Vagina (tissue), 2 donors: ENCODE data around the gene C17orf100. TPM values are rescaled to one million over a fixed set of nuclear protein-coding genes. Genes with fewer than 3 reads are reported as not detected.

Experiments used
- DNase-seq, 2 donors: peaks; one replicate each; pipeline ENCODE4 v3.0.0-alpha.2; 2017; ENCODE audit errors: extremely low spot score in 2 of 2
- H3K27ac ChIP-seq: fragments of 200-600 bp; sonication (generic); one replicate; pipeline ENCODE4 v1.5.1; 2019
- H3K27me3 ChIP-seq: fragments of 200-600 bp; sonication (generic); one replicate; pipeline ENCODE4 v1.5.1; 2019
- H3K36me3 ChIP-seq, 2 donors: fragments of 200-600 bp; sonication (generic); one replicate each; pipeline ENCODE4 v1.5.1; 2017 to 2019
- H3K4me1 ChIP-seq: fragments of 200-600 bp; sonication (generic); one replicate; pipeline ENCODE4 v1.5.1; 2019
- H3K4me3 ChIP-seq, 2 donors: fragments of 200-600 bp; sonication (generic); 1 replicate in 1 of 2; 2 replicates in 1 of 2; pipeline ENCODE4 v1.5.1; 2016 to 2019
- H3K9me3 ChIP-seq: fragments of 200-600 bp; sonication (generic); one replicate; pipeline ENCODE4 v1.5.1; 2019
- CTCF ChIP-seq, 3 experiments: fragments of 450-650 bp in 2 of 3; fragments of 200-600 bp in 1 of 3; sonication (generic) in 1 of 3; IDR thresholded peaks; one replicate each; pipeline ENCODE4 v1.5.1; 2017 to 2019; ENCODE audit warnings: antibody characterized with exemption in 3 of 3, mild to moderate bottlenecking in 2 of 3, moderate library complexity in 2 of 3
- POLR2A ChIP-seq, 2 donors: fragments of 450-650 bp; IDR thresholded peaks; one replicate each; pipeline ENCODE4 v1.6.1; 2017; ENCODE audit warnings: antibody characterized with exemption in 2 of 2, mild to moderate bottlenecking in 2 of 2, moderate library complexity in 2 of 2
- POLR2AphosphoS5 ChIP-seq, 2 donors: sonication (generic); formaldehyde crosslinking; IDR thresholded peaks; one replicate each; pipeline ENCODE4 v1.9.0; 2017; ENCODE audit warnings: antibody characterized with exemption in 2 of 2, mild to moderate bottlenecking in 2 of 2, low read depth in 1 of 2; ENCODE audit not compliant: insufficient read depth in 1 of 2
- intact Hi-C: fragments of 100-400 bp; cut with DNase I; formaldehyde crosslinking; loops from one replicate; pipeline ENCODE4 v1.15.1; 2023
- microRNA-seq: library from miRNA; unstranded; fragments of <30 nt; microRNA quantifications from one replicate; pipeline ENCODE4, GENCODE V29; 2017; ENCODE audit warnings: borderline number of aligned reads, borderline replicate concordance
- small RNA-seq: library from RNA; depleted of rRNA; stranded (forward); fragments of <200 nt; gene quantifications from one replicate; pipeline ENCODE3, GENCODE V24; 2016
- total RNA-seq: library from RNA; depleted of rRNA; stranded (reverse); fragments of >200 nt; gene quantifications from one replicate; pipeline ENCODE4 v1.2.3, GENCODE V29; 2016

C17orf100 gene
- total RNA-seq, 1 donor from 2014 or later: 3.2 TPM

GRCh38 chr17:6699997-6700947 lies 48.7 kb downstream of the C17orf100 start:
- TF ChIP-seq CTCF (IDR thresholded peaks at IDR 0.05) (no peak), POLR2A (IDR thresholded peaks at IDR 0.05) (no peak), POLR2AphosphoS5 (IDR thresholded peaks at IDR 0.05; ENCODE audit: insufficient read depth in 1 of 2, low read depth in 1 of 2) (no peak)
- Histone ChIP-seq H3K4me3 (no peak overlapping the region), H3K36me3 (no peaks in the 10 kb centered on the region), H3K27ac (no peak overlapping the region), H3K4me1 (no peaks in the 10 kb centered on the region), H3K9me3 (no peaks in the 10 kb centered on the region), H3K27me3 (no peaks in the 10 kb centered on the region)
- intact Hi-C loops: no loop called here
- no peak for DNase-seq

- H3K27me3 ChIP-seq: no peaks in the 10 kb centered on the region
- H3K27ac ChIP-seq: no peak overlapping the region
- no peaks in the 10 kb centered on the region for H3K36me3 ChIP-seq
- no peak for DNase-seq
- TF ChIP-seq POLR2AphosphoS5 (IDR thresholded peaks at IDR 0.05; ENCODE audit: insufficient read depth in 1 of 2, low read depth in 1 of 2): no peak
- no peak for TF ChIP-seq CTCF (IDR thresholded peaks at IDR 0.05)
- TF ChIP-seq POLR2A (IDR thresholded peaks at IDR 0.05): no peak
- intact Hi-C loops: no loop called here
- no peaks in the 10 kb centered on the region for H3K9me3 ChIP-seq
- H3K4me1 ChIP-seq: no peaks in the 10 kb centered on the region
- H3K4me3 ChIP-seq: no peak overlapping the region
These were observed 49.4 kb downstream of the C17orf100 start for GRCh38 chr17:6700948-6701307.

DNA sequence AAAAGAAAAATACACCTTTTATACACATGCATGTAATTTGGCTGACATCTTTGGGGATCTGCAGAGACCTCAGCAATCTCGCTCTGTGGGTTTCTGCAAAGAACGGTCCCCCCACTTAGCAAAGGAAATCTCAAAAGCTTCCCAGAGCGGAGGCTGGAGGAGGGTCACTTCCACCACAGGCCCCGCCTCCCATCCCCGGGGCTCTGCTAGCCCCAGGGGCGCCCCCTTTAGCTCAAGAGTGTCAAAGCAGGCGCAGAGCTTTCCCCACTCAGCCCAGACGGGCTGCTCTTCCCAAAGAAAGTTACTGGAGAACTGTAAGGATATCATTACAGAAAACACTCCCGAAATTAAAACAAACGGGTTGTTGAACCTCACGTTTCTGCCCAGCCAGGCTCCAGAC lies 50.2 kb downstream of the C17orf100 start:
- Histone ChIP-seq H3K4me3 (no peak overlapping the region), H3K27ac (no peak overlapping the region), H3K36me3 (no peaks in the 10 kb centered on the region), H3K4me1 (no peaks in the 10 kb centered on the region), H3K9me3 (no peaks in the 10 kb centered on the region), H3K27me3 (no peaks in the 10 kb centered on the region)
- DNase-seq: no peak
- TF ChIP-seq CTCF (IDR thresholded peaks at IDR 0.05): no peak
- TF ChIP-seq POLR2AphosphoS5 (IDR thresholded peaks at IDR 0.05; ENCODE audit: insufficient read depth in 1 of 2, low read depth in 1 of 2): no peak
- TF ChIP-seq POLR2A (IDR thresholded peaks at IDR 0.05): no peak
- intact Hi-C loops: no loop called here

- no peaks in the 10 kb centered on the region for H3K9me3 ChIP-seq
- no peak overlapping the region for H3K4me3 ChIP-seq
- no peak for DNase-seq
- intact Hi-C loops: no loop called here
- no peak overlapping the region for H3K27ac ChIP-seq
- H3K27me3 ChIP-seq: no peaks in the 10 kb centered on the region
- no peaks in the 10 kb centered on the region for H3K36me3 ChIP-seq
- no peaks in the 10 kb centered on the region for H3K4me1 ChIP-seq
- no peak for TF ChIP-seq POLR2A (IDR thresholded peaks at IDR 0.05)
- no peak for TF ChIP-seq CTCF (IDR thresholded peaks at IDR 0.05)
- no peak for TF ChIP-seq POLR2AphosphoS5 (IDR thresholded peaks at IDR 0.05; ENCODE audit: insufficient read depth in 1 of 2, low read depth in 1 of 2)
These were observed 51.1 kb downstream of the C17orf100 start for GRCh38 chr17:6702567-6703215.

Small RNA genes lying within 50 kb of the gene (microRNA-seq; reads per million reads assigned to microRNA genes)
- gene MIR4520-1 (not detected), gene MIR4520-2 (not detected)

Small RNA genes lying within 50 kb of the gene (small RNA-seq; reads per million reads assigned to genes)
- gene MIR4520-1: 0.43 reads per million

Other genes with a start within 250 kb of the C17orf100 start
- not detected for gene AIPL1, start 216.6 kb upstream of the C17orf100 start, total RNA-seq
- 0.74 TPM for gene PIMREG, start 207.3 kb upstream of the C17orf100 start, total RNA-seq
- 8.6 TPM for gene PITPNM3, start 95.2 kb upstream of the C17orf100 start, total RNA-seq
- gene KIAA0753, start 11.1 kb upstream of the C17orf100 start, total RNA-seq: 14.5 TPM
- gene TXNDC17, start 10.7 kb upstream of the C17orf100 start, total RNA-seq: 164 TPM
- 13.3 TPM for gene MED31, start 157 bp upstream of the C17orf100 start, total RNA-seq
- gene SLC13A5, start 61.6 kb downstream of the C17orf100 start, total RNA-seq: 1.7 TPM
- gene XAF1, start 104.3 kb downstream of the C17orf100 start, total RNA-seq: 43.0 TPM
- gene FBXO39, start 124.5 kb downstream of the C17orf100 start, total RNA-seq: not detected
- not detected for gene TEKT1, start 180.0 kb downstream of the C17orf100 start, total RNA-seq